Measurements from ENCODE around the gene SGO1. TPM values are rescaled to one million over a fixed set of nuclear protein-coding genes. Genes with fewer than 3 reads are reported as not detected.

Gene SGO1
- total and polyA plus RNA-seq, 4 donors, result 4.0 to 5.5 (median 4.7) TPM

- Histone ChIP-seq H3K27ac (ENCODE audit: low read depth, low read length) (no peak overlapping the region), H3K4me3 (ENCODE audit: low read depth, low read length) (no peak overlapping the region), H3K27me3 (ENCODE audit: control insufficient read depth, insufficient read depth, low read length) (no peaks in the 10 kb centered on the region), H3K9me3 (ENCODE audit: control insufficient read depth, insufficient read depth, low read length) (no peaks in the 10 kb centered on the region), H3K4me1 (ENCODE audit: control insufficient read depth, insufficient read depth, low read length) (no peaks in the 10 kb centered on the region), H3K36me3 (ENCODE audit: control insufficient read depth, insufficient read depth, low read length) (peaks cover 19% of the 10 kb centered on the region)
- DNase-seq (ENCODE audit: low read depth in 4 of 6, low spot score in 6 of 6), result no peak
- 82% methylated on average over 1 of the region's 2 CpGs for WGBS (ENCODE audit: insufficient coverage)
Observed at GRCh38 chr3:20123131-20123652, 62.8 kb downstream of the SGO1 start.

- H3K4me3 ChIP-seq (ENCODE audit: low read depth, low read length), result no peak overlapping the region
- no peaks in the 10 kb centered on the region for H3K27me3 ChIP-seq (ENCODE audit: control insufficient read depth, insufficient read depth, low read length)
- H3K36me3 ChIP-seq (ENCODE audit: control insufficient read depth, insufficient read depth, low read length), result peaks cover 8% of the 10 kb centered on the region
- WGBS (ENCODE audit: insufficient coverage), result 100% methylated on average over 1 of the region's 3 CpGs
- H3K9me3 ChIP-seq (ENCODE audit: control insufficient read depth, insufficient read depth, low read length), result no peaks in the 10 kb centered on the region
- H3K27ac ChIP-seq (ENCODE audit: low read depth, low read length), result no peak overlapping the region
- DNase-seq (ENCODE audit: low read depth in 4 of 6, low spot score in 6 of 6), result no peak
- no peaks in the 10 kb centered on the region for H3K4me1 ChIP-seq (ENCODE audit: control insufficient read depth, insufficient read depth, low read length)
Observed at GRCh38 chr3:20121088-20121487, 64.9 kb downstream of the SGO1 start.

Small RNA genes within 50 kb of the gene (small RNA-seq; reads per million reads assigned to genes)
- not detected for gene MIR3135A (ENCODE audit: low replicate concordance)

Other genes starting within 250 kb of the SGO1 start
- 100 to 1,000 TPM in 1 of 2 donors, 10 to 100 TPM in 1; 65.0 to 108 TPM for gene RAB5A, start 239.1 kb downstream of the SGO1 start, total RNA-seq
- gene RAB5A, start 239.1 kb downstream of the SGO1 start, polyA plus RNA-seq (ENCODE audit: insufficient read length in 2 of 2), result 100 to 1,000 TPM in 1 of 2 donors, 10 to 100 TPM in 1; 94.5 to 118 TPM
- gene PP2D1, start 173.9 kb downstream of the SGO1 start, total RNA-seq, result not detected
- gene PP2D1, start 173.9 kb downstream of the SGO1 start, polyA plus RNA-seq (ENCODE audit: insufficient read length in 2 of 2), result 1 to 10 TPM in 1 of 2 donors, under 1 TPM in 1; 0.44 to 1.1 TPM
- gene KAT2B, start 145.8 kb downstream of the SGO1 start, total RNA-seq, result 10 to 100 TPM; 41.8 to 49.6 TPM
- 10 to 100 TPM; 47.0 to 68.5 TPM for gene KAT2B, start 145.8 kb downstream of the SGO1 start, polyA plus RNA-seq (ENCODE audit: insufficient read length in 2 of 2)